K562 (cell line): ENCODE data around the gene CCAR1. TPM values are rescaled to one million over a fixed set of nuclear protein-coding genes. Genes with fewer than 3 reads are reported as not detected.

Source experiments
- ATAC-seq: fragments of 200-7000 bp; cut with Tn5 transposase; 3 replicates; pipeline ENCODE4 v1.9.1; 2020; ENCODE audit warnings: moderate library complexity
- BruUV-seq: library from RNA; stranded (reverse); fragments of 400-500 nt; replicated peaks from 2 replicates; lab custom pipeline; 2021; lab: Mats Ljungman, UMichigan
- CTCF ChIA-PET: fragments of 300-600 bp; formaldehyde crosslinking; extraction: SDS; loops from one replicate; lab custom pipeline; 2021; ENCODE audit warnings: low intra/inter-chr PET ratio; lab: Yijun Ruan, JAX
- POLR2A ChIA-PET: fragments of 300-600, 350-650 bp; sonication (Branson Sonifier 250); formaldehyde crosslinking; extraction: SDS; loops from one replicate; lab custom pipeline; 2021; ENCODE audit warnings: antibody characterized with exemption, inconsistent platforms; lab: Yijun Ruan, JAX
- DNase-seq, 4 experiments: peaks; one replicate each; pipeline versions ENCODE4 v3.0.0 to v3.0.0-alpha.2; 2011 to 2018; ENCODE audit warnings: low spot score in 3 of 4, mixed read lengths in 3 of 4; ENCODE audit errors: extremely low read depth in 1 of 4
- FAIRE-seq: peaks from 2 replicates; lab custom pipeline; 2011; peaks lifted over from hg19 to GRCh38; lab: Jason Lieb, UNC
- H2AFZ ChIP-seq: 2 replicates; pipeline ENCODE4 v1.6.0; 2011; ENCODE audit warnings: low read depth, low read length, control low read depth, inconsistent platforms
- H3K27ac ChIP-seq: fragments of 200-600 bp; 3 replicates; pipeline ENCODE4 v1.8.0; 2011; ENCODE audit warnings: low read depth, mild to moderate bottlenecking, control low read depth, inconsistent platforms, low read length, moderate library complexity, mixed read lengths; ENCODE audit errors: extremely low read depth
- H3K27me3 ChIP-seq, 2 experiments: fragments of 300-600 bp in 1 of 2; 2 replicates in 1 of 2; 3 replicates in 1 of 2; pipeline versions ENCODE4 v1.6.0 to v1.8.0; 2011; ENCODE audit warnings: inconsistent platforms in 2 of 2, low read length in 2 of 2, mild to moderate bottlenecking in 1 of 2, mixed read lengths in 1 of 2, moderate library complexity in 1 of 2; ENCODE audit not compliant: control insufficient read depth in 2 of 2, insufficient read depth in 2 of 2
- H3K36me3 ChIP-seq: fragments of 300-600 bp; 3 replicates; pipeline ENCODE4 v1.8.0; 2011; ENCODE audit warnings: mild to moderate bottlenecking, low read length, inconsistent platforms; ENCODE audit not compliant: control insufficient read depth, insufficient read depth
- H3K4me1 ChIP-seq, 2 experiments: fragments of 200-600 bp in 1 of 2; replicated peaks in 1 of 2; 2 replicates in 1 of 2; 3 replicates in 1 of 2; pipeline versions ENCODE4 v1.5.1 to v1.8.0; 2011; ENCODE audit warnings: inconsistent platforms in 2 of 2, low read length in 2 of 2, mild to moderate bottlenecking in 1 of 2, mixed read lengths in 1 of 2, moderate library complexity in 1 of 2; ENCODE audit not compliant: control insufficient read depth in 2 of 2, insufficient read depth in 2 of 2
- H3K4me2 ChIP-seq: 2 replicates; pipeline ENCODE4 v1.6.1; 2011; ENCODE audit warnings: low read length, control low read depth, inconsistent platforms, mixed read lengths; ENCODE audit not compliant: insufficient read depth
- H3K4me3 ChIP-seq: fragments of 200-600 bp; sonication (generic), shearing (Covaris generic); 2 replicates; pipeline ENCODE4 v1.5.1; 2016; ENCODE audit warnings: control low read depth, inconsistent platforms
- H3K79me2 ChIP-seq: fragments of 200-600 bp; 3 replicates; pipeline ENCODE4 v1.8.0; 2011; ENCODE audit warnings: low read length, inconsistent platforms; ENCODE audit not compliant: control insufficient read depth, insufficient read depth
- H3K9ac ChIP-seq, 2 experiments: 2 replicates each; pipeline versions ENCODE4 v1.6.0 to v1.6.1; 2011; ENCODE audit warnings: low read depth in 2 of 2, low read length in 2 of 2, control low read depth in 1 of 2, inconsistent platforms in 1 of 2, mild to moderate bottlenecking in 1 of 2, mixed read lengths in 1 of 2; ENCODE audit not compliant: insufficient read depth in 1 of 2
- H3K9me1 ChIP-seq: one replicate; pipeline ENCODE4 v1.6.0; 2011; ENCODE audit warnings: inconsistent platforms, mild to moderate bottlenecking, low read length, moderate library complexity; ENCODE audit not compliant: control insufficient read depth, insufficient read depth
- H3K9me3 ChIP-seq: replicated peaks from 2 replicates; pipeline ENCODE4 v1.5.1; 2011; ENCODE audit warnings: low read depth, low read length, inconsistent platforms; ENCODE audit not compliant: control insufficient read depth, insufficient read depth
- H4K20me1 ChIP-seq: replicated peaks from 2 replicates; pipeline ENCODE4 v1.6.1; 2011; ENCODE audit warnings: low read length, inconsistent platforms, mixed read lengths; ENCODE audit not compliant: control insufficient read depth, insufficient read depth
- ARNT ChIP-seq, 2 experiments: fragments of 450-650 bp; IDR thresholded peaks; 2 replicates each; pipeline ENCODE4 v1.6.1; 2016; ENCODE audit warnings: mild to moderate bottlenecking in 1 of 2
- ATF1 ChIP-seq, 2 experiments: fragments of 450-650 bp in 1 of 2; IDR thresholded peaks; 2 replicates each; pipeline ENCODE4 v1.6.1; 2016; ENCODE audit warnings: missing compliant biosample characterization in 1 of 2, missing genetic modification characterization in 1 of 2
- CC2D1A ChIP-seq: fragments of 450-650 bp; IDR thresholded peaks from 2 replicates; pipeline ENCODE4 v1.6.1; 2017; ENCODE audit warnings: mild to moderate bottlenecking
- CTCF ChIP-seq, 3 experiments: IDR thresholded peaks in 2 of 3; conservative IDR thresholded peaks in 1 of 3; 2 replicates each; pipeline ENCODE4 v1.5.1; 2011 to 2012; ENCODE audit warnings: low read length in 3 of 3, mild to moderate bottlenecking in 3 of 3, control low read depth in 2 of 3, improper control_type of control experiment in 1 of 3, inconsistent platforms in 1 of 3, low read depth in 1 of 3, mixed read lengths in 1 of 3, moderate library complexity in 1 of 3; ENCODE audit not compliant: insufficient read depth in 2 of 3
- ILF3 ChIP-seq: fragments of 450-650 bp; IDR thresholded peaks from 2 replicates; pipeline ENCODE4 v1.6.1; 2018; ENCODE audit warnings: antibody characterized with exemption, mild to moderate bottlenecking, moderate library complexity, borderline replicate concordance
- NFIC ChIP-seq: fragments of 450-650 bp; IDR thresholded peaks from 2 replicates; pipeline ENCODE4 v1.6.1; 2017; ENCODE audit warnings: mild to moderate bottlenecking, inconsistent platforms
- NFXL1 ChIP-seq: fragments of 450-650 bp; formaldehyde crosslinking; IDR thresholded peaks from 2 replicates; pipeline ENCODE4 v1.4.0; 2021; ENCODE audit warnings: mild to moderate bottlenecking
- NR2C1 ChIP-seq, 2 experiments: fragments of 450-650 bp; IDR thresholded peaks; 2 replicates each; pipeline ENCODE4 v1.6.1; 2017; ENCODE audit warnings: mild to moderate bottlenecking in 2 of 2, antibody characterized with exemption in 1 of 2, inconsistent platforms in 1 of 2, missing compliant biosample characterization in 1 of 2, missing genetic modification characterization in 1 of 2
- POLR2A ChIP-seq: fragments of 450-650 bp; conservative IDR thresholded peaks from 2 replicates; pipeline ENCODE4 v1.6.1; 2016
- RBM34 ChIP-seq: fragments of 200-400 bp; formaldehyde crosslinking; IDR thresholded peaks from 2 replicates; pipeline ENCODE4 v1.6.1; 2018; ENCODE audit warnings: low read length, borderline replicate concordance; ENCODE audit not compliant: insufficient read depth
- RFX5 ChIP-seq: IDR thresholded peaks from 2 replicates; pipeline ENCODE4 v1.6.1; 2011; ENCODE audit warnings: low read depth, mild to moderate bottlenecking, improper control_type of control experiment, low read length
- RNF219 ChIP-seq: fragments of 250-450 bp; sonication (Bioruptor Pico); IDR thresholded peaks from 2 replicates; pipeline ENCODE4 v1.5.0; 2022; ENCODE audit warnings: mild to moderate bottlenecking
- SMC3 ChIP-seq: conservative IDR thresholded peaks from 2 replicates; pipeline ENCODE4 v1.6.1; 2011; ENCODE audit warnings: low read depth, low read length, improper control_type of control experiment; ENCODE audit not compliant: insufficient read depth
- ZFPM2 ChIP-seq: fragments of 250-450 bp; sonication (Bioruptor Pico); IDR thresholded peaks from 2 replicates; pipeline ENCODE4 v1.5.1; 2022; ENCODE audit warnings: mild to moderate bottlenecking
- ZNF12 ChIP-seq: sonication (generic); formaldehyde crosslinking; IDR thresholded peaks from 2 replicates; pipeline ENCODE4 v1.4.0; 2020; ENCODE audit warnings: mild to moderate bottlenecking, missing genetic modification reagents
- ZNF3 ChIP-seq: fragments of 250-450 bp; sonication (Bioruptor Pico); IDR thresholded peaks from 2 replicates; pipeline ENCODE4 v1.5.0; 2021; ENCODE audit warnings: mild to moderate bottlenecking, moderate library complexity
- ZNF79 ChIP-seq: fragments of 250-450 bp; sonication (Bioruptor Pico); IDR thresholded peaks from 2 replicates; pipeline ENCODE4 v1.4.0; 2020; ENCODE audit warnings: low read depth, mild to moderate bottlenecking, moderate library complexity
- WGBS: fragments of 100-300 bp; shearing (Covaris generic); methylation state at CpG from one replicate; pipeline ENCODE4 v1.1.6; 2016; ENCODE audit warnings: low coverage, mixed read lengths; ENCODE audit not compliant: insufficient coverage; ENCODE audit errors: missing lambda C conversion rate; 5-methylcytosine and 5-hydroxymethylcytosine counted together
- in situ Hi-C: fragments of 300-500 bp; cut with MboI; formaldehyde crosslinking; loops from 4 replicates; pipeline ENCODE4 v1.15.0; 2018; ENCODE audit warnings: inconsistent platforms, mixed read lengths
- intact Hi-C: fragments of 100-400 bp; cut with micrococcal nuclease; formaldehyde crosslinking; loops from 2 replicates; pipeline ENCODE4 v1.14.2; 2022
- polyA plus RNA-seq, 8 experiments: library from polyadenylated mRNA; depleted of rRNA in 4 of 8; stranded (reverse) in 5 of 8; unstranded in 3 of 8; fragments of >200 nt; fragmentation: Nextera tagmentation in 2 of 8; fragmentation: Illumina TruSeq in 1 of 8; extraction: Ambion mirVana in 2 of 8; extraction: Trizol in 1 of 8; gene quantifications; 2 replicates each; pipeline versions ENCODE4 v1.2.1 to v1.2.3, GENCODE V29; 2011 to 2014; ENCODE audit warnings: inconsistent platforms in 1 of 8, missing spikeins in 1 of 8
- total RNA-seq, 7 experiments: library from RNA; depleted of rRNA in 6 of 7; stranded (reverse); fragments of >200 nt in 6 of 7; fragmentation: Illumina TruSeq in 2 of 7; extraction: Trizol in 2 of 7; gene quantifications; 2 replicates each; pipeline versions ENCODE4 v1.2.1 to v1.2.3, GENCODE V29; 2011 to 2021; ENCODE audit warnings: low replicate concordance in 1 of 7

Gene CCAR1
- total and polyA plus RNA-seq, 9 of the 15 experiments (the other 6 are each of a cell fraction or from before 2014, with no cell fraction given): 44.8 to 173 (median 111) TPM

GRCh38 chr10:68787813-68788212 lies 66.8 kb downstream of the CCAR1 start:
- CTCF ChIA-PET: no interaction called here
- DNase-seq (no peak), ATAC-seq (no peak), FAIRE-seq (no peak)
- H3K9me3 ChIP-seq: no peaks in the 10 kb centered on the region
- intact Hi-C loops: no loop called here
- no peak overlapping the region for H2AFZ ChIP-seq
- H3K4me2 ChIP-seq: no peak overlapping the region
- POLR2A ChIA-PET: interaction anchor here (0.8 to 1.6 kb wide), 5 partner anchors 8 to 325 kb away, joined by 3 to 6 read pairs (median 3); no protein-coding TSS in a partner anchor
- H3K36me3 ChIP-seq: peaks cover 88% of the 10 kb centered on the region
- 97% methylated on average over 3 of the region's 3 CpGs for WGBS
- no peak overlapping the region for H3K27ac ChIP-seq
- H3K9ac ChIP-seq: no peak overlapping the region
- H3K27me3 ChIP-seq: no peaks in the 10 kb centered on the region
- no peak for TF ChIP-seq ZNF12 (CRISPR knock-in tag)
- TF ChIP-seq CC2D1A: no peak
- no peak for TF ChIP-seq SMC3
- no peak for TF ChIP-seq CTCF (IDR thresholded peaks at IDR 0.05 in 2 of 3, conservative IDR thresholded peaks at IDR 0.05 in 1 of 3; ENCODE audit: insufficient read depth in 2 of 3, low read depth in 1 of 3, low read length in 3 of 3)
- TF ChIP-seq ZFPM2 (CRISPR knock-in tag): no peak
- TF ChIP-seq POLR2A: no peak
- no peak for TF ChIP-seq NFXL1 (CRISPR knock-in tag)
- no peak for TF ChIP-seq ILF3
- no peak for TF ChIP-seq ZNF3 (CRISPR knock-in tag)
- TF ChIP-seq ATF1 (CRISPR knock-in tag; IDR thresholded peaks at IDR 0.05): no peak
- no peak for TF ChIP-seq ATF1 (tag; IDR thresholded peaks at IDR 0.05)
- no peak for TF ChIP-seq RFX5
- TF ChIP-seq ARNT (IDR thresholded peaks at IDR 0.05): no peak
- no peak for TF ChIP-seq NFIC
- TF ChIP-seq RNF219: no peak
- TF ChIP-seq ZNF79 (CRISPR knock-in tag): no peak
- no peak for TF ChIP-seq NR2C1 (IDR thresholded peaks at IDR 0.05)
- TF ChIP-seq NR2C1 (tag; IDR thresholded peaks at IDR 0.05): no peak
- TF ChIP-seq RBM34: no peak
- no peaks in the 10 kb centered on the region for H4K20me1 ChIP-seq
- H3K9me1 ChIP-seq: no peaks in the 10 kb centered on the region
- H3K4me1 ChIP-seq: no peaks in the 10 kb centered on the region
- BruUV-seq: no TSS peak
- no peak overlapping the region for H3K4me3 ChIP-seq
- H3K79me2 ChIP-seq: no peaks in the 10 kb centered on the region
- in situ Hi-C loops: no loop called here
